GM19238 (cell line): ENCODE measurements around the gene EEF1AKMT3.
"Not testable (repeated sequence)": the region's sequence is repeated elsewhere in the genome, so short reads cannot be mapped to it uniquely, and the experiment has no call there.

Experiments used
- DNase-seq: peaks from one replicate; pipeline ENCODE4 v3.0.0; 2011; ENCODE audit warnings: low spot score; ENCODE audit not compliant: insufficient read length

EEF1AKMT3 gene

GRCh38 chr12:57764662-57765002 is 7.8 kb upstream of the EEF1AKMT3 start:
- no peak for DNase-seq

- DNase-seq = no peak
Observed at GRCh38 chr12:57765003-57765697, 7.3 kb upstream of the EEF1AKMT3 start.

GRCh38 chr12:57765698-57766463 is 6.5 kb upstream of the EEF1AKMT3 start:
- no peak for DNase-seq

GRCh38 chr12:57766464-57767304 is 5.7 kb upstream of the EEF1AKMT3 start, which contains the start of gene CYP27B1:
CYP27B1 (minus strand) TSS chr12:57767078; CDS start chr12:57767041, 37 bp downstream.
- no peak for DNase-seq

DNA sequence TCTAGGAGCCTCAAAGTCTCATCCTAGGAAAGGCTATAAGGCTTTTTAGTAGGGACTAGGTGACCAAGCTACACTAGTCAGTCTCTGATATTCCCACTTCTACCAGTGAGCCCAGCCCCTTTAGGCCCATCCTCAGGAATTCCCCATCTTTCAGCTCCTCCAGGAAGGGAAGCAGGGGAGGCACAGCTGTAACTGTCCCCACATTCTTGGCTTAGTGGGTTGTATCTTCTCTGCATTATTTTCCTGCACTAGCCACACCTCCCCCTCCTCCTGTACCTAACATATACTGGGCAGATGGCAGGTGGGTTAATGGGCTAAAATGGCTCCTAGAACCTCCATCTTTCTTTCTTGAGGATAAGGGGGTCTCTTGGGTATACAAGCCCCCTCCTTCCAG is 5.1 kb upstream of the EEF1AKMT3 start:
- no peak for DNase-seq

DNA sequence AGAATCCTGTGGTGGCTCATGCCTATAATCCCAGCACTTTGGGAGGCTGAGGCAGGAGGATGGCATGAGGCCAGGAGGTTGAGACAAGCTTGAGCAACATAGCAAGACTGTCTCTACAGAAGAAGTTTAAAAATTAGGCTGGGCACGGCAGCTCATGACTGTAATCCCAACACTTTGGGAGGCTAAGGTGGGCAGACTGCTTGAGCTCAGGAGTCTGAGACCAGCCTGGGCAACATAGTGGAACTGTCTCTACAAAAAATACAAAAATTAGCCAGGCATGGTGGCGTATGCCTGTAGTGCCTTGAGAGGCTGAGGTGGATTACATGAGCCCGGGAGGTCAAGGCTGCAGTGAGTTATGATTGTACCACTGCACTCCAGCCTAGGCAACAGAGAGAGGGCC is 4.5 kb upstream of the EEF1AKMT3 start:
- DNase-seq = no peak

GRCh38 chr12:57769594-57769993 is 2.8 kb upstream of the EEF1AKMT3 start:
- no peak for DNase-seq

DNA sequence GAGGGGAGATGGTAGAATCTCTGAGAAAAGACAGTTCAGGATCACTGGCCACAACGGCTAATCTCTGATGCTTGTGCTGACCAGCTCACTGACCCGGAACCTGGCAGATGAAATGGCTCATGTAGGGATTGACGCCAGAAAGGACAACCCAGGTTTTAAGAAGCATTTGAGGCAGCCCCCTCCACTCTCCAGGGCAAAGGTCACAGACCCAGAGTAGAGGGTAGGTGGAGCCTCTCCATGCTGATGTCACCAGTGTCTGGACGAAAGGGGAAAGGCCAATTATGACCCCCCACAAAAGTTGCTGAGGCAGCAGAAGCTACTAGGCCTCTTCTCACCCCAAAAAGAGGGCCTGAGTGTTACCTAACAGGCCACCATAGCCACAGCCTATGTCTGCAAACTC is 1.7 kb upstream of the EEF1AKMT3 start:
- DNase-seq = no peak

DNA sequence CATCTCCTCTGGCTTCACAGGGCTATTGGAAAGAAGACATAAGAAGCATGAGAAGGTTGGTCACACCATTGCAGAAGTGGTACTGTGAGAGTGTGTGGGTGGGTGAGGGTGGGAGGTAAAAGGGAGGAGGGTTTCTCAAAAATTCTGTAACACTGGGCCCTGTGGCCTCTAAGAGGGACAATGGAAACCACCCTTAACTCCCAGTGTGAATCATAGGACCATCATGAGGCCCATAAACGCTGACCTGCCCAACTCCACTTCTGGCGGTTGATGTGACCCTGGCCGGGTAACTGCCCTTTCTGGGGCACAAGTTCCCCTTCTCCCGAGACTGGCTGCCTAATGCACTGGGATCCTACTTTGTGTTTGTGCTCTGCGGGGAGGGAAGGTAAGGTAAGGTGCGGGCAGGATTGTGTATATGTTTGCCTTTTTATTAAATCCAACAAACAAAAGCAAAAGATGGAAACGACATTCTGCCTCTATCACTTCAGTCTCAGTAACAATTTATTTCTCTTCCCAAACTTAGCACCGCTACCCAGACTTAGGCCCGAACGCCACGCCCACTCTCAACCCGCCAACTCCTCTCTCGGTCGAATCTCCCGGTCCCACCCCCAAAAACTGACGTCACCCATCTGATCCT is 1.1 kb upstream of the EEF1AKMT3 start:
- peak; percentile 86 for DNase-seq

- peak; percentile 92 for DNase-seq
Observed at GRCh38 chr12:57771873-57772428, 463 bp upstream of the EEF1AKMT3 start, which contains the start of gene METTL1. METTL1 (minus strand) TSS chr12:57772105; CDS start chr12:57772083, 22 bp downstream.

DNA sequence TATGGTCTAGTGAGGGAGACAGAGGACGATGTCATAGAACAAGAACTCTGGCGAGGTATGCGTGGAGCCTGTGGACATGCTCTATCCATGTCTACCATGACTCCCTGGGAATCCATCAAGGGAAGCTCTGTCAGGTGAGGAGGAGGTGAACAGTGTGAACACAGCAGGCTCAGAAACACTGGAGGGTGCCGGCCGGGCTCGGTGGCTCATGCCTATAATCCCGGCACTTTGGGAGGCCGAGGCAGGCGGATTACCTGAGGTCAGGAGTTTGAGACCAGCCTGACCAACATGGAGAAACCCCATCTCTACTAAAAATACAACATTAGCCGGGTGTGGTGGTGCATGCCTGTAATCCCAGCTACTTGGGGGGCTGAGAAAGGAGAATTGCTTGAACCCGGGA is 2.2 kb downstream of the EEF1AKMT3 start:
- not testable (repeated sequence) for DNase-seq

DNA sequence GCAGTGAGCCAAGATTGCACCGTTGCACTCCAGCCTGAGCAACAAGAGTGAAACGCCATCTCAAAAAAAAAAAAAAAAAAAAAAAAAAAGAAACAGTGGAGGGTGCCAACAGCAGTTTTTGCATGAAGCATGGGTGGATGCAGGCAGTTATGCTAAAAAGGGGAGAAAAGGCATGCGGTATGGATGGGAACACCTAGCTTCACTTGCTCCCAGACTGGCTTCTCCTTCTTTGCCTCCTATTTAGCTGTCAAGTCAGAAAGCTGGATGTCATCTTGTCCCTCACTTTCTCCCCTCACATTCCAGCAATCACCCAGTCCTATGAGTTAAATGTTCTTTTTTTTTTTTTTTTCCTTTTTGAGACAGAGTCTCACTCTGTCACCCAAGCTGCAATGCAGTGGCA is 2.6 kb downstream of the EEF1AKMT3 start:
- no peak for DNase-seq

- no peak for DNase-seq
Observed at GRCh38 chr12:57775563-57776246, 3.3 kb downstream of the EEF1AKMT3 start.

GRCh38 chr12:57776247-57776587 is 3.8 kb downstream of the EEF1AKMT3 start:
- DNase-seq = no peak

DNA sequence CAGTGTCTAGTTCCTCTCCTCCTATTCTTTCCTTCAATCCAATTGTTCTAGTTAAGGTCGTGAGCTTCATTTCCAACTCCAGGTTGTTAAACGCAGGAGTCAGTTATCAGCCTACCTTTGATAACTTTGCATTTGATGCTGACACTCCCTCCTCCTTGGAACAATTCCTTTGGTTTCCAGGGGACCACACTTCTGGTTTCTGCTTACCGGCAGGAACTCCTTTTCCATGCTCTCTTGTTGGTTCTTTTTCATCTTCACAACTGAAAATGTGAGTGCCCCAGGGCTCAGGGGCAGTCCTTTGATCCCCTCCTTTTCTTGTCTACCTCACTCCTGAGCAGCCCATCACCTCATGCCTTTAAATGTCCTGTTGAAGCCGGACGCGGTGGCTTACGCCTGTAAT is 5.0 kb downstream of the EEF1AKMT3 start:
- DNase-seq = no peak

DNA sequence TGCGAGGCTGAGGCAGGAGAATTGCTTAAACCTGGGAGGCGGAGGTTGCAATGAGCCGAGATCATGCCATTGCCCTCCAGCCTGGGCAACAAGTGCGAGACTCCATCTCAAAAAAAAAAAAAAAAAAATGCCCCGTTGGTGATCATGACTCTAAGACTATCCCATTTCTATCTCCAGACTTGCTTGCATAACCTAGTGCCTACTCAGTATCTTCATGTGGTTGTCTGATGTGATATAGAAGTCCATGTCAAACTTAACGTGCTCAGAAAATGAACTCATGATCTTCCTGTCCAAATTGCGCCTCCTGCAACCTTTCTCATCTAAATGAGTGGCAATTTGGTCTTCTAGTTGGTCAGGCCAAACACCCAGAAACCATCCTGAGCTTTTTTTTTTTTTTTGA is 5.5 kb downstream of the EEF1AKMT3 start:
- DNase-seq = no peak

- DNase-seq = no peak
Observed at GRCh38 chr12:57779736-57780135, 7.3 kb downstream of the EEF1AKMT3 start.

GRCh38 chr12:57780284-57780897 is 8.0 kb downstream of the EEF1AKMT3 start:
- no peak for DNase-seq

DNA sequence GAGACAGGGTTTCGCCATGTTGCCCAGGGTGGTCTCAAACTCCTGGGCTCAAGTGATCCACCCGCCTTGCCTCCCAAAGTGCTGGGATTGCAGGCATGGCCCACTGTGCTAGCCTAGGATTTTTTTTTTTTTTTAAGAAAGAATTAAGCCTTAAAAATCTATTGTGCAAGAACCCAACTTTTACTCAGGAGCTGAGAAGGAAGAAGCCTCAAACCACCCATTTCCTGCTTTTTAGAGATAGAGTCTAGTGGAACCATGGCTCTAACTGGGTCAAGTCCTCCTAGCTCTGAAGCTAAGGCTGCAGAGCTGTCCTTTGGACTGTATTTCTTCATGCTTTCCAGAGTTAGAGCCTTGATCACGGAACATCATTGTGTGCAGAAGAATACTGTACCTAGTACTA is 8.8 kb downstream of the EEF1AKMT3 start:
- DNase-seq = no peak

DNA sequence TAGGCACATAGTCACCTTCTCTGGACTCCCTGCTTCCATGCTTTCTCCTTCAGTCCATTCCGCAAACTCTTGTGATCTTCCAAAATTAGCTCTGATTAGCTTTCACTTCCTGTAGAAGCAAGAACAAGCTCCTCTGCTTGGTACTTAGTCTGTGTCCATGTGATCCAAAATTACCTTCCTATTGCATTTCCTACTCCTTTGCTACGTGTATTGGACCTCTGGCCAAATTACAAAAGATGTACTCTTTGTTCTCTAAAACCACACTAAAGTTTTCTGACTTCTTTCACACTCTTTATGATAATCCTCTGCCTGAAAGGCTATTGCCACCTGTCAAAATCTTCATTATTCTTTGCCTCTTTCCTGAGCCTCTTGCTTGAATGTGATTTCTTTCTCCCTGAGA is 9.4 kb downstream of the EEF1AKMT3 start:
- DNase-seq = no peak
